Ovary (tissue), 9 donors: ENCODE measurements around the gene ERICH4. TPM values are rescaled to one million over a fixed set of nuclear protein-coding genes. Genes with fewer than 3 reads are reported as not detected.

Source experiments
- DNase-seq, 5 donors: peaks; one replicate each; pipeline ENCODE4 v3.0.0-alpha.2; 2019 to 2020
- H3K27ac ChIP-seq, 2 donors: fragments of 200-600 bp; one replicate each; pipeline versions ENCODE4 v1.5.1 to v1.8.0; 2019 to 2022
- H3K27me3 ChIP-seq: fragments of 200-600 bp; one replicate; pipeline ENCODE4 v1.8.0; 2022
- H3K36me3 ChIP-seq: fragments of 200-600 bp; sonication (generic); one replicate; pipeline ENCODE4 v1.5.1; 2019
- H3K4me1 ChIP-seq: one replicate; pipeline ENCODE4 v1.8.1; 2013; ENCODE audit warnings: mild to moderate bottlenecking, moderate library complexity; ENCODE audit not compliant: insufficient read depth
- H3K4me3 ChIP-seq: fragments of 200-600 bp; sonication (generic); one replicate; pipeline ENCODE4 v1.5.1; 2017
- H3K9me3 ChIP-seq, 2 donors: fragments of 200-600 bp in 1 of 2; sonication (generic) in 1 of 2; one replicate each; pipeline versions ENCODE4 v1.5.1 to v1.8.1; 2013 to 2019; ENCODE audit warnings: mild to moderate bottlenecking in 1 of 2, moderate library complexity in 1 of 2
- CTCF ChIP-seq, 3 donors: fragments of 450-650 bp in 2 of 3; fragments of 200-600 bp in 1 of 3; IDR thresholded peaks; one replicate each; pipeline versions ENCODE4 v1.5.1 to v1.8.0; 2016 to 2022; ENCODE audit warnings: antibody characterized with exemption in 3 of 3, mild to moderate bottlenecking in 1 of 3
- EP300 ChIP-seq: sonication (generic); formaldehyde crosslinking; IDR thresholded peaks from one replicate; pipeline ENCODE4 v1.6.1; 2017; ENCODE audit warnings: antibody characterized with exemption
- POLR2A ChIP-seq: fragments of 450-650 bp; IDR thresholded peaks from one replicate; pipeline ENCODE4 v1.6.1; 2017; ENCODE audit warnings: antibody characterized with exemption, mild to moderate bottlenecking, moderate library complexity
- WGBS, 3 donors: extraction: QIAGEN DNeasy Blood & Tissue Kit in 1 of 3; methylation state at CpG; one replicate each; pipeline versions ENCODE4 v1.1.5 to v1.1.7; 2013 to 2017; 5-methylcytosine and 5-hydroxymethylcytosine counted together
- intact Hi-C, 4 donors: fragments of 100-400 bp; cut with DNase I; formaldehyde crosslinking; loops; one replicate each; pipeline versions ENCODE4 v1.11.0 to v1.15.1; 2022 to 2023
- polyA plus RNA-seq, 2 donors: library from polyadenylated mRNA; stranded (reverse); fragments of 200-250 nt in 1 of 2; fragments of 350-450 nt in 1 of 2; fragmentation: Illumina TruSeq in 1 of 2; extraction: RNeasy Lipid Tissue Mini Kit (QIAGEN cat#74804) in 1 of 2; gene quantifications; one replicate each; pipeline ENCODE4 v1.2.3, GENCODE V29; 2013 to 2014
- total RNA-seq, 7 donors: library from RNA; depleted of rRNA in 2 of 7; stranded (reverse); fragments of >200 nt in 2 of 7; fragmentation: NEBNext Ultra II Directional in 3 of 7; extraction: Animal tissue kit (Norgen Biotek cat#: 25700) in 3 of 7; gene quantifications; one replicate each; pipeline versions ENCODE4 v1.1.0 to v1.2.4, GENCODE V29; 2016 to 2023
- donor health status: DM: no; HTN: no; CAD: no; lungs with moderate emphysema.
- donor health status: DM: no; HTN: no; CAD: no.
- donor health status: Bipolar disorder and iron deficiency.
- donor health status: DM: yes; HTN: yes; CAD: no.
- donor health status: DM: no; HTN: no; CAD: no.
- donor health status: DM: yes; HTN: yes; CAD: no.

ERICH4 gene
- total and polyA plus RNA-seq, 9 donors = not detected

- intact Hi-C loops = loop anchor here in 1 of 4 donors (10.0 kb wide), 1 partner anchor 111 kb away; no protein-coding TSS in a partner anchor
- Histone ChIP-seq H3K4me3 (no peak overlapping the region), H3K4me1 (no peaks in the 10 kb centered on the region), H3K27me3 (no peaks in the 10 kb centered on the region), H3K36me3 (no peaks in the 10 kb centered on the region), H3K9me3 (no peaks in the 10 kb centered on the region), H3K27ac (no peak overlapping the region)
- TF ChIP-seq EP300 (no peak), POLR2A (no peak), CTCF (IDR thresholded peaks at IDR 0.05) (no peak)
- peak in 1 of 5 donors; percentile 17 for DNase-seq
- WGBS, 3 donors = 94 to 96% (median 96%) methylated on average over 19 of the region's 19 CpGs
Measured at GRCh38 chr19:41435936-41436673, 6.9 kb upstream of the ERICH4 start.

- H3K9me3 ChIP-seq = no peaks in the 10 kb centered on the region
- TF ChIP-seq EP300 (no peak), POLR2A (no peak), CTCF (IDR thresholded peaks at IDR 0.05) (no peak)
- H3K36me3 ChIP-seq = no peaks in the 10 kb centered on the region
- H3K4me3 ChIP-seq = no peak overlapping the region
- no peaks in the 10 kb centered on the region for H3K4me1 ChIP-seq
- intact Hi-C loops = loop anchor here in 1 of 4 donors (10.0 kb wide), 1 partner anchor 112 kb away; no protein-coding TSS in a partner anchor
- H3K27me3 ChIP-seq = no peaks in the 10 kb centered on the region
- DNase-seq = no peak
- H3K27ac ChIP-seq = no peak overlapping the region
Measured at GRCh38 chr19:41436674-41436951, 6.3 kb upstream of the ERICH4 start.

GRCh38 chr19:41437944-41438574 is 4.9 kb upstream of the ERICH4 start:
- Histone ChIP-seq H3K27ac (no peak overlapping the region), H3K4me3 (no peak overlapping the region), H3K36me3 (no peaks in the 10 kb centered on the region), H3K9me3 (no peaks in the 10 kb centered on the region), H3K4me1 (no peaks in the 10 kb centered on the region), H3K27me3 (no peaks in the 10 kb centered on the region)
- intact Hi-C loops = loop anchor here in 1 of 4 donors (10.0 kb wide), 1 partner anchor 113 kb away; no protein-coding TSS in a partner anchor
- peak in 2 of 5 donors; percentile 20 to 29 for DNase-seq
- WGBS, 3 donors = 92 to 95% (median 94%) methylated on average over 7 of the region's 7 CpGs
- no peak for TF ChIP-seq POLR2A
- no peak for TF ChIP-seq EP300
- TF ChIP-seq CTCF (IDR thresholded peaks at IDR 0.05) = no peak

GRCh38 chr19:41439441-41440222 is 3.3 kb upstream of the ERICH4 start, which contains the start of gene DMAC2:
Gene DMAC2, minus strand, starts transcription at chr19:41439912. Its CDS starts 13 bp downstream, at chr19:41439899.
- peak within 1 kb of the TSS; percentile 91 for H3K4me3 ChIP-seq
- H3K27ac ChIP-seq = peak within 1 kb of the TSS; percentile 66 to 95
- peak; percentile 89 to 97 (median 92) for DNase-seq
- no peaks in the 10 kb centered on the region for H3K4me1 ChIP-seq
- WGBS, 3 donors = 1% methylated on average over 40 of the region's 40 CpGs
- H3K36me3 ChIP-seq = no peaks in the 10 kb centered on the region
- intact Hi-C loops = loop anchor here in 1 of 4 donors (10.0 kb wide), 1 partner anchor 115 kb away; no protein-coding TSS in a partner anchor
- H3K9me3 ChIP-seq = no peaks in the 10 kb centered on the region
- no peak for TF ChIP-seq CTCF (IDR thresholded peaks at IDR 0.05)
- TF ChIP-seq POLR2A = peak; percentile 90
- TF ChIP-seq EP300 = peak; percentile 17
- no peaks in the 10 kb centered on the region for H3K27me3 ChIP-seq
